Endometrium (tissue), 2 donors: ENCODE measurements around the gene SLMAP.
A peak's percentile ranks its signal among the peaks of the same experiment; 100 is the strongest.

Experiments
- FAIRE-seq: peaks from 2 replicates; lab custom pipeline; 2012; peaks lifted over from hg19 to GRCh38; lab: Jason Lieb, UNC
- donor health status: control.
- donor health status: control.

Gene SLMAP

DNA sequence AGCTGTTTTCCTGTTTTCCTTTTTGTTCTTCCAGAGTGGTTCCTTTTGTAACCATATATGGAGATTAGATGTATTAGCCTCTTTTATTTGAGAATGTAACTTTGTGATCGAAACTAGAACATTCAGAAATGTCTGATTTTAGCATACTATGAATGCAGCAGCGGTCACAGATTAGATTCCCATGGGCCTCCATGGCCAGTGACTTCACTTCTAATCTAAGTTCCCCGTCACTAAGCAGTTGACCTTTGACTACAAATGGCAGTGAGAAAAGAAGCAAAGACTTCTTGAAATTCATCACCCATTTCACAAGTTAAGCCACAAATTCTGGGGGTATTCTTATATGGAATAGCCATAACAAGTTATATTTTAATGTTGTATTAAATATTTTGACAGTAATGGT is 137.6 kb downstream of the SLMAP start:
- no peak for FAIRE-seq

DNA sequence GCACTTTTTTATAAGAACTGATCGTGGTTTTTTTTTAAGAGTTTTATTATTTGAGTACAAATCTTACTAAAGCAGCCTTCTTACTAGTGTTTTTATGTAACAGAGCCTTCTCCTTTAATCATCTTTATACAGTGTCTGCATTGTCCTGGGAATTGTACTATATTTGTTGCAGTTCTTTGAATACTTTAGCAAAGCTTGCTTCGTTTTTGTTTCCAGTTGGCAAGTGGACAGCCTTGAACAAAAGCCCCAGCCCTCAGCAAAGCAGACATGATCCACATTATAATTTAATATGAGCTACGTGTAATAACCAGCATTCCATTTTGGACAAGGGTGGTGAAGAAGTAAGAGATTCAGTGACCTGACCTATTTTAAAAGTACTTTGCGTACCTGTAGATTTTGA is 139.9 kb downstream of the SLMAP start:
- FAIRE-seq = no peak

DNA sequence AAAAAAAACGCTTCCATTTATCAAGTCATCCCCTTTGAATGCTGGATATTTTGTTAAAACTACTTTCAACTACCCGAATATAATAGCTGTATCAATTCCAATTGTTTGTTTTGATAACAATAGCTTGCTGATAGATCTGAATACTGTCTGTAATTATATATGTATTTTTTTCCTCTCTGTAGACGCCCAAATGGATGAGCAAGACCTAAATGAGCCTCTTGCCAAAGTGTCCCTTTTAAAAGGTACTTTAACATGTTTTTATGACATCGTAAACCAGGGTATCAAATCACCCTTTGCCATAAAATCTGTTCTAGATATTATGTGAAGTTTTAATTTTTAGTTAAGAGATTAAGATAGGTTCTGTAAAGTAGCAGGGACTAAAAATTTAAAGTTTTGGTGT is 140.6 kb downstream of the SLMAP start:
- no peak for FAIRE-seq

DNA sequence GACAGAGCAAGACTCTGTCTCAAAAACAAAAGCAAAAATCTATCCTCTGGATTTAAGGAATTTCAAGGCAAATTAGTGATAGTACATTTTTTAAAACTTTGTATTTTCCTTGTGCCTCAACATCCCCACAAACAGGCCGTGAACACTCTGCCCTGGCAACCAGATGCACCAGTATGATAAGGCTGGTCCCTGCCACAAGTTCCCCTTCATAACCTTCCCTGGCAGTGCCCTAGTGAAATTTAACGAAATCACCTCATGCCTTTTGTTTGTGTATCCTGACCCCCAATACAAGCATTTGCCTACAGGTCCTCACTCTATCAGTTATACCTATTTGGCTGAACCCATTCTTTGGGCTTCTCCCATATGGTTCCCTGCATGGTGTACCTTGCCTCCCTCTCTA is 144.7 kb downstream of the SLMAP start:
- FAIRE-seq = no peak

DNA sequence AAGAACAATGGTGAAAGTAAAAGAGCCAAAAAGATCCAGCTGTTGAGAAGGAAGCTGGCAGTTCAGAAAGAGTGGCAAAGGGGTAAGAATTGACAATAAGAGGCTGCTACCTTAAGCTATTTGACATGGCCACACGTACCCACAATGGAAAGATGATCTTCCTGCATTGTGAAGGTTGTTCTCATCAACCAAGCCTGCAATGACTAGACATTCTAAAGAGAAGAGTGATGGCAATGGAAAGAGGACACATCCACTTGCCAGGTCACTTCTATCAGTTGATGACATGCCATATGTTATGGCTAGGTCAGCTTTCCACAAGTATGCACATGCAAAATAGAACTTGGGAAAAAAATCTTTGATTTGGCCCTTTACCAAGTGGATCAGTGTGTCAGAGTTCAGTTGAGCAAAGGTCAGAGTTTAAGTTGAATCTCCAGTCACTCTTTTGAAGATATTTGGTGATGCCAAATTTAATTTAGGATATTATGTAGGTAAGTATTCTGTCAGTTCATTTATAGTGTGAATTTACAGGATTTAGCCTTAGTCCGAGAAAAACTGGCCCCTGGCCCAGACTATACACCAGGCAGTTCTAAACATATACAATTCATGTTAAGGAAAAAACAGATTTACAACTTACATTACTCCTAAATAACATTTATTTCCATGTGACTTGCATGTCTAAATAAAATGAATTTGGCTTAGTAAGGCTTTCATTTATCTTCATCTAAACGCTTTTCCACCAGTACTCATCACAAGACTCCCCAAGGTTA is 147.2 kb downstream of the SLMAP start:
- no peak for FAIRE-seq

DNA sequence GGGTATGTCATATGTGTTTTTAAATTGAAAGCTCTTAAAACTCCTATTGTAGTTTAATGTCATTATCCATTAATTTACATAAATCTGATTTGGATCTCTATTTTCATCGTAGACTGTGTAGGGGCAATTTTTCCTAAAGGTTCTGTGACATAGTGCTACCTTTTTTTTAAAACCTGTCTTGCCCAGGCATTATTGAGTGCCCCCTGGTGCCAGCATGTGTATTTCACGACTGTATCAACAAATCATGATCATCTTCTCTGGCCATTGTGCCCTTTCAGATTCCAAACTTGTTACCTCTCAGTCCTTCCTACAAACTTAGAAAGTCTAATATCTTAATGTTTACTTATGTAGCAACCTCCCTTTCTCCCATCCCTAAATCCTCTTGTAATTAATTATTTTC is 154.9 kb downstream of the SLMAP start:
- FAIRE-seq = no peak

DNA sequence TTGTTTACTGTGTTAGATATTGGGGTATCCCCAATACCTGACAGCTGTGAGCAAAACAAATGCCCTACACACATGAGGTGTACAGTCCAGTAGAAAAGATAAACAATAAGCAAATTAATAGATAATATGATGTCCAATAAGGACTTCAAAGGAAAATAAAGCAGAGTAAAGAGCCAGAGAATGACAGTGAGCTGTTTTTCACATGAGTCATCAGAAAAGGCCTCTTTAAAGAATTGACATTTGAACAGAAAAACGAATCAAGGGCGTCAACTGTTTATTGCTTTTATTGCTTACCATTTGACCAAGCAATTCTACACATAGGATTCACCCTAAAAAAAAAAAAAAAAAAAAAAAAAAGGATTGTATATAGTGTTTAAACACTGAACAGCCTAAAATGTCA is 155.5 kb downstream of the SLMAP start:
- FAIRE-seq = no peak

DNA sequence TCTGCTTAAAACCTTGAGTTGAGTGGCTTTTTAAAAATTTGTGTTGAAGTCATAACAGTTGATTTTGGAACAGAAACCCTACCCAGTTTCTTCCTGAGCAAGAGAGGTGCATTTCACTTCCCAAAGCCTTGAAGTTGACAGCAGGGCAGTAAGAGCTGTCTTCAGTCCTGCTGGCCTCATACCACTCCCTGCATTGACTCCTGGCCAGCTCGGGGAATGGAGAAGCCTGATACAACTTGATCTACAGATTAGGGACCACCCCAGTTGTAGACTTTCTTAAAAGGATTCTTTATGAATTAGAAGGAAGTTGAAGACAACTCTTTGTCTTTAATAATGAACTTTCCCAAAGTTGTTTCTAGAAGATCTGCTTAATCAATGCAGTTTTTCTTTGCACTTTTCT is 161.5 kb downstream of the SLMAP start:
- no peak for FAIRE-seq

DNA sequence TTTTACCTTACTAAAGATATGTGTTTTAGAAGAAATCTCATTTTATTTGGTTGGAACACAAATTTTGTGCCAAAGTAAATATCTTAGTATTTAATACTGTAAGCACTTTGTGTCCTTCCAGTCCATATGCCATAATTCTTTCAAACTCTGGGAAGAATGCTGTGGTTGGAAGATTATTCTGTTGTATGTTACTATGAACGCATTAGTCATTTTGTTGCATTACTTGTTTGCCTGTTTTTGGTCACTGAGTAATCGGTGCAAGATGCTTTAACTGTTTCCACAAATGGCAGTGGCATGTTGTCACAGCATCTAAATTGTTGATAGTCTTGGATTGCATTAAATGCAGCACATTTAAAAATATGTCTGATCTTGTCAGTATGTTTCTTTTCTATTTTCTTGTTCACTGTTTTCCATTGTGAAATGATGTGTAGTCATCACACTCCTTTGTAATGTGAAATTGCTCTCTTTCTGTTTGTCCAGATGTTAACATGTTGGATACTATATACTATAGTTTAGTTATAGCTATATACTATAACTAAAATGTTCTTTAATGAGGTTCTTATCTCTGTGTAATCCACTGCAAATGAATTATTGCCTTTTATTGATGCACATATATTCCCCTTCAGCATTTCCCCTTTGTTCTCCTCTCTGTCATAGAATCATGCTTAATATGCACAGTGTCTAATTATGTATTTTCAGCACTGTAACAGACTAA is 162.2 kb downstream of the SLMAP start:
- peak; percentile 26 for FAIRE-seq

DNA sequence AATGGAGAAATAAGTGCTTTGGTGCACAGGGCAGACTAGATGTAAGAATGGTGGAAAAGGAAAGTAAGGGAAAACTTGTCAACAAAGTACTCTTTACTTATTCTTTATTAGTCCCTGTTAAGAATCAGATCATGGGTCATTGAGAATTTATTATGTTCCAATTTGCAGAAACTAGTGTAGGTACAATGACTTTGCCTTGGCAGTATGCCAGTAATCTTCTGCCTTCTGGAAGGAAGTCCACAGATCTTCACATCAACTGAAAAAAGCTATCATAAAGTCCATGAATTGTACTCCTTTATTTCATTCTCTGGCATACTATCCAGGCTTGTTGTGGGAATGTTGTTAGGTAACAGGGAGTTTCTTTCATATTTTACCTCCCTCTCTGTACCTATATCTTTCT is 163.9 kb downstream of the SLMAP start:
- no peak for FAIRE-seq

DNA sequence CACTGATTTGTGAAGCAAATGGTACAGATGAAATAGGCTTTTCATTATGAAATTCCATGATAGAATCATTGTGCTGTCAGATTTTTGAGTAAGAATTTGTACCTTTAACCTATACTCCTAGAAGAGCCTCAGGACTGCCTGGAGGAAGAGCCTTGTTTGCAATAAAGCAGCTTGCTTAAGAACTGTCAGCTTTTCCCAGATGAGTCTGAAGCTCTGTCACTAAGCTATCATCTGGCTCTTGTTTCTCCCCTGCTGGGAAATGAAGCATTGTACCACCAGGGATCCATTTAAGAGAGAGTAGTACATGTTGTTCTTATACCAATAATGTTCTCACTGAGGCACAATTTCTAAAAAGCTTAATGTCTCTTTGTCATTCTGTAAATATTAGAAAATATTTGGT is 167.0 kb downstream of the SLMAP start:
- no peak for FAIRE-seq

DNA sequence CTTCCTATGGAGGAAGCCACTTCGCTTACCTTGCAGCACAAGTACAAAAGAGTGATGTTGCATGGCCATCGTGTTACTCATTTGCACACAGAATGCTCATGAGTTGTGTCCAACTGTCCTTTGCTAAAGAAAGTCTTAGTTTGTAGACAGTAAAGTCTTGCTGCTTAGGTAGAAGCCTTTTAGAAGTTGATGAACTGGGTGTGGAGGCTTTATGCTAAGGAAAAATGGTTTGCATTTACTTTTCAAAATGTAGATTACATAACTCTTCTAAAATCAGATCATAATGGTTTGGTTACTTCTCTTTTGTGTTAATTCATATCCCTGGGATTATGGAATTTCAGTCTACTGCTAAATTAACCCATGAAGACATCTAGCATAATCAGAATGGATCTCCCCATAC is 167.6 kb downstream of the SLMAP start:
- FAIRE-seq = no peak

DNA sequence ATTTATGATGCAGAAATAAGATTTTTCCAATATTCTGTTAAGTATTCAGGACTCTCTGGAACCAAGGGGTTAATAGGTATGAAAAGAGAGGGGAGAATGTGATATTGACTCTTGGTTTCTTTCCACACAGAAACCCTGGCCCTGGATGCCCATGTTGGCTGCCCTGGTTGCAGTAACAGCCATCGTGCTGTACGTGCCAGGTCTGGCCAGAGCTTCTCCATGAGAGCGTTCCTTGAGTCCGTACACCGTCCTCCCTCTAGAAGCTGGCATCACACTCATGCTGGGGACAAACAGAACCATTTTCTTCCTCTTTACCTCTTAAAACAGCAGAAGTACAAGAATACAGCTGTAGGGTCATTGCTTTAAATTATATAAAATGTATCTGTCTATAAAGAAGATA is 171.1 kb downstream of the SLMAP start:
- no peak for FAIRE-seq

DNA sequence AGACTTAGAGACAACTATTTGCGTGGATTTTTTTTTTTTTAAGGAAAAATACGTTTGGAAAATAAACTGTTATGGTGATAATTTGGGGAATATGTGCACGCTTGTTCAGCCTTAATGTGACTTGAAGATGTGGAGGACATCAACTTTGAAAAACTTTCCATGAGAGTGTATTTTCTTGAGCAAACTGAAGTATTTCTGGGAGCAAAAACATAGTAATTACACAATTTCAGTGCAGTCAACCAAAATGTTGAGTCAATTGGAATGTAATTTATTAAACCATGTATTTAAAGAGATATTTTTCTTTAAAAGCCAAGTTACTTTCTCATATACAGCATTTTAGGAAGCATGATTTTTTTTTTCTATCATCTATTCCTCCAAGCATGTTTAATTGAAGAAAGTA is 171.8 kb downstream of the SLMAP start:
- no peak for FAIRE-seq

DNA sequence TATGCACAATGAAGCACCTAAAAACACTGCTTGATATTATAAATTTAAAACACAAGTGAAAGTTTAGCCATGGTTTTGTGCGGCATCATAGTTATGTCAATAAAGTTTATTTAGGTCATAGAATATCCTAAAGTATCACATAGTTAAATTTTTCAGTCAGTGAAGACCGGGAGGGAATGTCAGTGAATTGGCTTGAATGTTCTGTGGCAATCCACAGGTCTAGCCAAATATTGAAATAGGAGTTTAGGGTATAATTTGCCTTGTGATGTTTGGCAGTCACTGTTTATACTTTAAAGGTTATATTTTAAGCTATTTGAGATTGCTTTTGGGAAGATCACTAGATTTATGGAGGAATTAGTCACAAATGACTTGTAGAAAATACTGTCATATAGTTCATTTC is 172.4 kb downstream of the SLMAP start:
- no peak for FAIRE-seq

DNA sequence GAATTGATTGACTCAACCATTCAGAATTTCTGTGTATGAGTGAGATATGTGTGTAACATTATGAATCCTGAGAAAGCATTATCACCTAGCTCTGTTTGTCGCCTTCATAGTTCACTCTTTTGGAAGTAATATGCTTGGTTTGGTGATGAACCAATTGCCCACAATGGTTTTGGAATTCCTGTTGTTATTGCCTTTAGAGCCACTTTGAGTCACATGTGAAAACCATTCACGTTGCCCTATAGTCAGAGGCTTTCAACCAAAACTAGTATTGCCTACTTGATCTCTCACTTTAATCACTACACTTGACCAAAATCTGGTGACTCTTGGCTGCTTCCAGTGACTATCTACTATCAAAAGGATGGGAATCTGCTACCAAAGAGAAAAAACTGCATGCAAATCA is 173.9 kb downstream of the SLMAP start:
- no peak for FAIRE-seq

DNA sequence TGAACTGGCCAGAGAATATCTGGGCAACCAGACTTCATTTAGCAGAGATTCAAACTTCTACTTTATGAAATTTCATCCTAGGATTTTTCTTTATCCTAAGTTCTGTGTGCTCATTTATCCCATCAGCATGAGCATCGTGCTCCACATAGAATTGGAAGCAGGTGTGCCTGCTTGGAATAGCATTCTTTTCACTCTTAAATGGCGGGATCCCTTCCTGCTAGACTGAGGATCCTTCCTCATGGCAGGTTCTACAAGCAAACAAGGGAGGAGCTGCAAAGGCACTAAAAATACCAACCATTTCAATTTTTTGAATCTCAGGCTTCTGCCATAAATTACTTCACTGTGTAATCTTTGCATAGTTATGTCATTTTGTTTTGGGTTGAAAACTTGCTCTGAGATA is 177.5 kb downstream of the SLMAP start:
- FAIRE-seq = no peak

DNA sequence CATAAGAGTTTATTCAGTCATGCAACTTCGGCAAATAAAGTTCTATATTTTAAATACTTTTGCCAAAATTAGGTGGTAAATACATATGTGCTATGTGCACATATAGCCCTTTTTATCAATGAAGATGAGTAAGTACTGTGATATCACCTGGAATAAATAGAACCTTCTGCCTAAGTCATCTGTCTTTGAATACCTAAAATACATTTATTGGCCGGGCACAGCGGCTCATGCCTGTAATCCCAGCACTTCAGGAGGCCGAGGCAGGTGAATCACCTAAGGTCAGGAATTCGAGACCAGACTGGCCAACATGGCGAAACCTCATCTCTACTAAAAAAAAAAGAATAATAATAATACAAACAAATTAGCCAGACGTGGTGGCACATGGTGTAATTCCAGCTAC is 178.3 kb downstream of the SLMAP start:
- FAIRE-seq = no peak

DNA sequence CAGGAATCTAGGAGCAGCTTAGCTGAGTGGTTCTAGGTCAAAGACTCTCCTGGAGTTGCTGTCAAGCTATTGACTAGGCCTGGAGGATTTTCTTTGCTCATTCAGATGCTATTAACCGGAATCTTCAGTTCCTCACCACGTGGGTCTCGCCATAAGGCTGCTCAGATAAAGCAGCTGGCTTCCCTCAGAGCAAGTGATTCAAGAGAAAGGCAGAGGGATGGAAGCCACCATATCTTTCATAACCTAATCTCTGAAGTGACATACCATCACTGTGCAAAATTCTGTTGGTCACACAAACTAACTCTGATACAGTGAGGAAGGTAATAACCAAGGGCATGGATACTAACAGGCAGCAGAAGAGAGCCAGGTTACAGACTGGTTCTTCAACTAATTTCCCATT is 179.4 kb downstream of the SLMAP start:
- FAIRE-seq = no peak

DNA sequence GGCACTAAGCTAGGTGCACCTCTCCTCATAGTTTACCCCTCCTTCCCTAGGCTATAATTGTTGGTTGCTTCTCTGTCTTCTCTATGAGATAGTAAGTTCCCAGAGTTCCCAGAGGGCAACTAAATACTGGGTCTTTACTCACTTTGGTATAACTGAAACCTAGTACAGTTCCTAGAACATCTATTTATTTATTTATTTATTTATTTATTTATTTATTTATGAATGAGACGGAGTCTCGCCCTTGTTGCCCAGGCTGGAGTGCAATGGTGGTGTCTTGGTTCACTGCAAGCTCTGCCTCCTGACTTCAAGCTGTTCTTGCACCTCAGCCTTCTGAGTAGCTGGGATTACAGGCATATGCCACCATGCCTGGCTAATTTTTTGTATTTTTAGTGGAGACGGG is 181.0 kb downstream of the SLMAP start:
- FAIRE-seq = no peak

DNA sequence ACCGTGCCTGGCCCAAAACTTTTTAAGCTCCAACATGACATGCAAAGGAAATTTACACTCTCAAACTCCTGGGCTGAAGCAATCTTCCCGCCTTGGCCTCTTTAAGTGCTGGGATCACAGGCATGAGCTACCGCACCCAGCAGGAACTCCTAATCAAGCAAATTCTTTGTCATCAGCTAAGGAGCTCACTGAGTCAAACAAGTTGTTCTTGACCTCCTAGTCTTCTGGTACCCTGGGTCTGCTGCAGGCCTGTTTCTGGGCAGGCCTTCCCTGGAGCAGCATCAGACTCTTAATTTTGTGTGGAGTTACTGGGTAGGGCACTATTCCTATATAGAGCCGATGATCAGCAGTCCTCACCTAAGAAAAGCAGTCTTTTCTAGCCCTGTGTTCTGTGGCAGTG is 183.7 kb downstream of the SLMAP start:
- FAIRE-seq = no peak

DNA sequence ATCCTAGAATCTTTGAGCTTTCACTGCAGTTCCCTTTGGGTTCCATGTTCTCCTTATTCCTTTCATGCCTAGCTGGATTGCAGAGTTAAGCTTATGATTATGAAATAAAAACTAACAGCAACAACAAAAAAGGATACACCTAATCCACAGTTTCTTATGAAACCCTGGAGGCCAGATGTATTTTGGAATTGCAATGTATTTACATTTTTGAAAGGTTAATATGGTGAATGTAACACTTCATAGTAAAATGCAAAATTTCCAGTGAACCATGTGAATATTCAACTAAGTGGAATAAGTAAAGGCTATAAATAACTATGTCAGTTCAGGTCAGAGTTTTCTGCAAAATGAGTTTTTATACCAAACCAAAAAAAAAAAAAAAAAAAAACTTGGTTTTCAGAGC is 186.3 kb downstream of the SLMAP start:
- no peak for FAIRE-seq

DNA sequence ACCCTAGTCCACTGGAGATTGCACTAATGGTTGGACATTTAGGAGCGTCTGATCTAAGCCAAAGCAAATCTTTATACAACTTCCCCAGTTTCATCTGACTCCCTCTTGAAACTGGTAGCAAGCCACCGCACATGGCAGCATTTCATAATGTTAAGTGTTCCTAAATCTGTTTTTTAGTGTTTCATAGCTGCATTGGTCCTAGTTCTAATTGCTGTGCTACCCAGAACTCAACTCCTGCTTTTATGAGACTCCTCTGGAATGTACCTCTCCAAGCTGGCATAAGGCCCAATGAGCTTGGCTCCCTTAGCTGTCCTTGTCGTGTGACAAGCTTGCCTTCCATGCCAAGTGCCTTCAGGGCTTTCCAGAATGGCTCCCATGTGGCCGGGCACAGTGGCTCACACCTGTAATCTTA is 186.8 kb downstream of the SLMAP start:
- no peak for FAIRE-seq
